BJ (cell line): ENCODE results near the gene ZFP36. TPM values are rescaled to one million over a fixed set of nuclear protein-coding genes. Genes with fewer than 3 reads are reported as not detected.
"Not testable (repeated sequence)": the region's sequence is repeated elsewhere in the genome, so short reads cannot be mapped to it uniquely, and the experiment has no call there.

Experiments
- CTCF ChIA-PET: fragments of 350-600 bp; formaldehyde crosslinking; extraction: SDS; loops from one replicate; lab custom pipeline; 2021; ENCODE audit warnings: antibody characterized with exemption, inconsistent platforms; lab: Yijun Ruan, JAX
- POLR2A ChIA-PET: fragments of 300-600 bp; sonication (Branson Sonifier 250); formaldehyde crosslinking; extraction: SDS; loops from one replicate; lab custom pipeline; 2021; ENCODE audit warnings: antibody characterized with exemption; lab: Charles Lee
- DNase-seq: peaks from one replicate; pipeline ENCODE4 v3.0.0-alpha.2; 2011; ENCODE audit warnings: low read depth
- H3K27me3 ChIP-seq: 2 replicates; pipeline ENCODE4 v1.6.0; 2011; ENCODE audit warnings: low read length; ENCODE audit not compliant: control insufficient read depth, insufficient read depth
- H3K36me3 ChIP-seq: 2 replicates; pipeline ENCODE4 v1.5.1; 2011; ENCODE audit warnings: low read length; ENCODE audit not compliant: control insufficient read depth, insufficient read depth
- H3K4me3 ChIP-seq: 2 replicates; pipeline ENCODE4 v1.5.1; 2011; ENCODE audit warnings: low read depth, mild to moderate bottlenecking, control low read depth, low read length
- polyA plus RNA-seq: library from polyadenylated mRNA; depleted of rRNA; stranded (reverse); fragments of >200 nt; gene quantifications from 2 replicates; pipeline ENCODE4 v1.2.3, GENCODE V29; 2011; rRNA removed
- small RNA-seq: library from RNA; depleted of rRNA; stranded (forward); fragments of <200 nt; gene quantifications from one replicate; pipeline ENCODE3, GENCODE V24; 2012; ENCODE audit warnings: low replicate concordance, low read depth; ENCODE audit not compliant: insufficient read length
- TF ChIP-seq, protein P1 (sequence below): IDR thresholded peaks from 2 replicates; pipeline ENCODE4 v1.5.1; 2011; ENCODE audit warnings: low read depth, mild to moderate bottlenecking, control low read depth, inconsistent platforms, low read length, moderate library complexity; ENCODE audit not compliant: insufficient read depth

The ZFP36 gene
- polyA plus RNA-seq, 1 experiment: 9.5 TPM

DNA sequence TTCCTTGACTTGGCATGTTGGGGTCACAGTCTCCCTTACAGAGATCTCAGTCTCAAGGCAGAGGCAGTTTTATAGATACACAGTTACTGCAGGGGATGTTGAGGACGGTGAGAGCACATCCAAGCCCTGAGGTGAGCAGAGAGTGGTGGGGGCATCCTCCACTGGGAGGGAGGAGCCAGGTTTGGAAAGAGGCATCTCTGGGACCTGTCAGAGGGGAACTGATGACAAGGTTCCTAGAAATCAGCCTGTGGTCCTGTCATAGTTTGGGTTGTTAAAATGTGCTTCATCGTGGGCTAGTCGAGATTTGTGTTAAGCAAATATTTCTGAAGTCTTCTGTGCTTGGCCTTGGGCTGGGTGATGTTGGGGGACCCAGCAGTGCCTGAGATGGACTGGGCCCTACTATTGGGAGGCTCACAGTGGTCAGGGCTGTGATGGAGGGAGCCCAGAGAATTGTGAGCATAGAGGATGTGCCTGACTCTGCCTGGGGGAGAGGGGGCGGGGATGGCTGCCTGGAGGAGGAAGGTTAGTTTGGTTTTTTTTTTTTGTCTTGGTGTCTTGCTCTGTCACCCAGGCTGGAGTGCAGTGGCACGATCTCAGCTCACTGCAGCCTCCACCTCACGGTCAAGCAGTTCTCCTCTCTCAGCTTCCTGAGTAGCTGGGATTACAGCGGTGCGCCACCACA, 42.6 kb downstream of the ZFP36 start:
- ChIA-PET POLR2A (interaction anchor here (0.7 kb wide), 1 partner anchor 15 kb away, joined by 7 read pairs; no protein-coding TSS in a partner anchor), CTCF (interaction anchor here (1.3 to 2.0 kb wide), 2 partner anchors 25 kb away, joined by 5 to 9 read pairs; no protein-coding TSS in a partner anchor)
- TF ChIP-seq, protein P1, sequence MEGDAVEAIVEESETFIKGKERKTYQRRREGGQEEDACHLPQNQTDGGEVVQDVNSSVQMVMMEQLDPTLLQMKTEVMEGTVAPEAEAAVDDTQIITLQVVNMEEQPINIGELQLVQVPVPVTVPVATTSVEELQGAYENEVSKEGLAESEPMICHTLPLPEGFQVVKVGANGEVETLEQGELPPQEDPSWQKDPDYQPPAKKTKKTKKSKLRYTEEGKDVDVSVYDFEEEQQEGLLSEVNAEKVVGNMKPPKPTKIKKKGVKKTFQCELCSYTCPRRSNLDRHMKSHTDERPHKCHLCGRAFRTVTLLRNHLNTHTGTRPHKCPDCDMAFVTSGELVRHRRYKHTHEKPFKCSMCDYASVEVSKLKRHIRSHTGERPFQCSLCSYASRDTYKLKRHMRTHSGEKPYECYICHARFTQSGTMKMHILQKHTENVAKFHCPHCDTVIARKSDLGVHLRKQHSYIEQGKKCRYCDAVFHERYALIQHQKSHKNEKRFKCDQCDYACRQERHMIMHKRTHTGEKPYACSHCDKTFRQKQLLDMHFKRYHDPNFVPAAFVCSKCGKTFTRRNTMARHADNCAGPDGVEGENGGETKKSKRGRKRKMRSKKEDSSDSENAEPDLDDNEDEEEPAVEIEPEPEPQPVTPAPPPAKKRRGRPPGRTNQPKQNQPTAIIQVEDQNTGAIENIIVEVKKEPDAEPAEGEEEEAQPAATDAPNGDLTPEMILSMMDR: no peak
- Histone ChIP-seq H3K4me3 (no peak overlapping the region), H3K27me3 (no peaks in the 10 kb centered on the region), H3K36me3 (peaks cover 8% of the 10 kb centered on the region)
- no peak for DNase-seq

GRCh38 chr19:39451257-39451656, 44.6 kb downstream of the ZFP36 start:
- DNase-seq, H3K36me3 ChIP-seq, POLR2A ChIA-PET, H3K4me3 ChIP-seq, H3K27me3 ChIP-seq, CTCF ChIA-PET: not testable (repeated sequence)

Small RNAs within 50 kb of the gene (small RNA-seq; reads per million reads assigned to genes)
- gene MIR4530 (not detected), gene RN7SL566P (not detected)

Other genes starting within 250 kb of the ZFP36 start
- 0.04 TPM in 2 replicates for gene NCCRP1, start 209.9 kb upstream of the ZFP36 start, polyA plus RNA-seq
- not detected in 2 replicates for gene SYCN, start 202.6 kb upstream of the ZFP36 start, polyA plus RNA-seq
- not detected in 2 replicates for gene IFNL3, start 161.8 kb upstream of the ZFP36 start, polyA plus RNA-seq
- gene IFNL4, start 158.0 kb upstream of the ZFP36 start, polyA plus RNA-seq: not detected in 2 replicates
- gene IFNL2, start 138.5 kb upstream of the ZFP36 start, polyA plus RNA-seq: not detected in 2 replicates
- not detected in 2 replicates for gene IFNL1, start 110.4 kb upstream of the ZFP36 start, polyA plus RNA-seq
- 0.02 and 0.06 TPM in 2 replicates for gene LRFN1, start 86.0 kb upstream of the ZFP36 start, polyA plus RNA-seq
- 0.50 and 0.56 TPM in 2 replicates for gene GMFG, start 70.8 kb upstream of the ZFP36 start, polyA plus RNA-seq
- gene SAMD4B, start 64.4 kb upstream of the ZFP36 start, polyA plus RNA-seq: 45.7 and 75.7 TPM in 2 replicates
- gene PAF1, start 15.7 kb upstream of the ZFP36 start, polyA plus RNA-seq: 50.2 and 51.8 TPM in 2 replicates
- gene MED29, start 15.5 kb upstream of the ZFP36 start, polyA plus RNA-seq: 28.5 and 36.6 TPM in 2 replicates
- gene PLEKHG2, start 5.8 kb downstream of the ZFP36 start, polyA plus RNA-seq: 12.5 and 20.6 TPM in 2 replicates
- 2,401 and 2,896 TPM in 2 replicates for gene RPS16, start 29.1 kb downstream of the ZFP36 start, polyA plus RNA-seq
- 55.2 and 81.8 TPM in 2 replicates for gene SUPT5H, start 38.7 kb downstream of the ZFP36 start, polyA plus RNA-seq
- 86.1 and 97.8 TPM in 2 replicates for gene TIMM50, start 74.0 kb downstream of the ZFP36 start, polyA plus RNA-seq
- 0.71 and 1.0 TPM in 2 replicates for gene DLL3, start 92.1 kb downstream of the ZFP36 start, polyA plus RNA-seq
- gene SELENOV, start 108.3 kb downstream of the ZFP36 start, polyA plus RNA-seq: not detected in 2 replicates
- 2.2 and 2.3 TPM in 2 replicates for gene EID2B, start 126.0 kb downstream of the ZFP36 start, polyA plus RNA-seq
- 5.5 and 7.9 TPM in 2 replicates for gene EID2, start 133.3 kb downstream of the ZFP36 start, polyA plus RNA-seq
- not detected in 2 replicates for gene LGALS13, start 195.7 kb downstream of the ZFP36 start, polyA plus RNA-seq
- gene LGALS16, start 249.1 kb downstream of the ZFP36 start, polyA plus RNA-seq: not detected in 2 replicates